Kidney capillary endothelial cell (primary cell): ENCODE measurements around the gene THADA.
"Not testable (repeated sequence)": the region's sequence is repeated elsewhere in the genome, so short reads cannot be mapped to it uniquely, and the experiment has no call there.

Source experiments
- DNase-seq: peaks from one replicate; pipeline ENCODE4 v3.0.0-alpha.2; 2018; ENCODE audit warnings: low spot score

THADA gene

GRCh38 chr2:43538034-43538670 lies 57.7 kb downstream of the THADA start:
- peak; percentile 10 for DNase-seq

GRCh38 chr2:43537137-43537536 lies 58.7 kb downstream of the THADA start:
- no peak for DNase-seq

DNA sequence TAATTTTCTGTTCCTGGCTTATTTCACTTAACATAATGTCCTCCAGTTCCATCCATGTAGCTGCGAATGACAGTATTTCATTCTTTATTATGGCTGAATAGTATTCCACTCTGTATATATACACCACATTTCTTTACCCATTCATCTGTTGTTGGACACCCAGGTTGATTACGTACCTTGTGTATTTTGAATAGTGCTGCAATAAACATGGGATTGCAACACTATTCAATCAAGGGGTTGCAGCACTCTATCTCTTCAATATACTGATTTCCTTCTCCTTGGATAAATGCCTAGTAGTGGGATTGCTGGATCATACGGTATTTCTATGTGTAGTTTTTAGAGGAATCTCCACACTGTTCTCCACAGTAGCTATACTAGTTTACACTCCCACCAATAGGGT lies 61.3 kb downstream of the THADA start:
- DNase-seq, result no peak

DNA sequence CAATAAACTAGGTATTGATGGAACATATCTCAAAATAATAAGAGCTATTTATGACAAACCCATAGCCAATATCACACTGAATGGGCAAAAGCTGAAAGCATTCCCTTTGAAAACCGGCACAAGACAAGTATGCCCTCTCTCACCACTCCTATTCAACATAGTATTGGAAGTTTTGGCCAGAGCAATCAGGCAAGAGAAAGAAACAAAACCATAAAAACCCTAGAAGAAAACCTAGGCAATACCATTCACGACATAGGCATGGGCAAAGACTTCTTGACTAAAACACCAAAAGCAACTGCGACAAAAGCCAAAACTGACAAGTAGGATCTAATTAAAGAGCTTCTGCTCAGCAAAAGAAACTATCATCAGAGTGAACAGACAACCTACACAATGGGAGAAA lies 63.3 kb downstream of the THADA start:
- not testable (repeated sequence) for DNase-seq

DNA sequence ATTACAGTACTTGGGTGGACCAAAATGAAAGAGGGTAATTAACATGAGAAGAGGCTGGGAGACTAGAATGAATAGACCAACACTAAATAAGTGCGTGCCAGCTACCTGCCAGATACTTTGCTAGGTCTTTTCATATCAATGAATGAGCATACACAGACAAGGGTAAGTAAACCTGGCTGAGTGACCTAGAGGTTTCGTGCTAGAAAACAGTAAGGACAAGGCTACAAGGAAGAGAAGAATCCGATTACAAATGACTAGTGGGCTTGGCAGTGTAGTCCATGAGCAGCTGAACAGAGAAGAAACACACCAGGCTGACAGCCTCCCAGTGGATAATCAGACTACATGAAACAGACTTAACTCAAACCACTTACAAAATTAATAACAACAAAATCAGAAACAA lies 64.6 kb downstream of the THADA start:
- DNase-seq, result no peak

DNA sequence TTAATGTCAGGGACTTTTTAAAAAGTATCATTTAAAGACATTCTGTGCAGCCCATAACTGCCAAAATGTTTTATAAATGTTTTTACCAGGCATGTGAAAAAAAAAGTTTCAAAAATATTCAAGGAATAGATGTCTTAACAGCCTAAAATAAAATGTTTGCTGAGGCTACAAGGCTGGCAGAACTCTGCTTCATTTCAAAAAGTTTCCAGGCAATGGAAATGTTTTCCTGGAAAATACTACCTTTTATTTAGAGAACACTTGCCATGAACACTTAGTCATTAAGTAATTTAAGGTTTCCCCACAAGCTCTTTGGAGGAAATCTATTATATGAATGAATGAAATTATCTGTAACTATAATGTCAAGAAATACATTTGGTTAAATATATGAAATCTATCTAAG lies 68.8 kb downstream of the THADA start:
- no peak for DNase-seq

GRCh38 chr2:43525506-43525905 lies 70.3 kb downstream of the THADA start:
- no peak for DNase-seq

DNA sequence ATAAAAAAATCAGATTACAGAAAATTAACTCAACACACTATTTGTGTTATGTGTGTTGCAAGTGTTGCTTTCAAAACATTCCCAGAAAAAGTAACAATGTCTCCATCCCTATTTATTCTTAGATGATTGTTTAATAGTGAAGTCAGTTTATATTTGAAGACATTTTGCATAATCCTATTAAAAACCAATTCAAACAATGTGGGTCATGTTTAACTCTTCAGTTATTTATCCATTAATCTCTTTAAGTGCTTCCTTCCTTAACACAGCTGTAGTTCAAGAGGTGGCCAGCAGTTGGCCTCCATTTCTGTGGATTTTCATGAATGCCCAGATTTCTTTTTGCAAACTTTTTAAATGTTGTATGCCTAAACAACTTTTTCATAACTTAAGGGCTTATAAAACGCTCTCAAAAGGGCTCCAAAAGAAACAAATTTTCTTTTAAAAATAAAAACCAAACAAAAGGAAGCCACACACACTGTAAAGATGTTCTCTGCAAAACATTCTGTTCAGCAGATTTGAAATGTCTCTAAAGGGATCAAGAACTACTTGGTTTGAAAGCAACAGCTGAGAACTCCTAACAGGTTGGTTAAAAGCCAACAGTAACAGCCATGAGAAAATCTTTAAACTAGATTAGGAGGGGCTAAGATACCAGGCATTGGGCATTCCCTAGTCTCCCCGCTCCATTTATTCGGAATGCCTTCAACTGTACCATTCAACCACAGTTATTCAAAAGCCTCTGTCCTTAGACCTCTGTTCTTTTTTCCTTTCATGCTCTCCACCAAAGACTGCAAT lies 71.5 kb downstream of the THADA start:
- DNase-seq, result no peak

DNA sequence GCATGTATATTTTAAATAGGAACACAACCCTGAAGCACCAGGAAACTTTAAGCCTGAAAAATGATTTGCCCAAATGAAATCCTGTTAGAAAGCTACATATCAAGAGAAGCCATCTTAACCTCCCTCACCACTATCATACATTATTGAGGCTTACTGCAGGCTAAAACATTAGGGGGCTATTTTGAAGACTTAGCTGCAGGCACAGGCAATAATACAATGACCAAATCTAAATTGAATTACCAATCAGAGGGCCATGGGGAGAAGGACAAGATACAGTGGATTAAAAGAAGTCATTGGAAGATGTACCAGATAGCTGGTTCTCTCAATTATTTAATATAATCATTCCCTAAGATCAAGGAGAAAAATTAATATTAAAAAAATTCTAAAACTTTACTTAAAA lies 73.7 kb downstream of the THADA start:
- DNase-seq, result no peak

DNA sequence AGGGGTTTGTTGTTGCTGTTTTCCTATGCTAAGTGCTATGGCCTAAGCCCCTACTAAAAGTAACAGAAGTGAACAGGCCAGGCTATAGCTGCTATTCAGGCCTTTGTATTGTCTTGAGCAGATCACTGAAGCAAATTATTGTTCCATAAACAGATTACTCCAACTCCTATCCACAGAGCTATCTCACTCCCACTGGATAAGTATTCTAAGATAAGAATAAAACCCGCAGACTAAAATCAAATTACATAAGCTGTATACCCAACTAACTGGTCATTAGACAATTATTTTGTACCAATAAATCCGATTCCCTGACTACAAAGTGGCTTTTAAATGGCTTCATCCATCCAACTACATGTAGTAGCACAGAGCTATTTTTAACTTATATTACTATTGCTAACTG lies 74.3 kb downstream of the THADA start:
- DNase-seq, result no peak

- no peak for DNase-seq
Observed at GRCh38 chr2:43520919-43521318, 74.9 kb downstream of the THADA start.

- no peak for DNase-seq
Observed at GRCh38 chr2:43519643-43520221, 76.1 kb downstream of the THADA start.

- no peak for DNase-seq
Observed at GRCh38 chr2:43518718-43519117, 77.1 kb downstream of the THADA start.

GRCh38 chr2:43518181-43518580 lies 77.7 kb downstream of the THADA start:
- DNase-seq, result no peak

- no peak for DNase-seq
Observed at GRCh38 chr2:43515807-43516497, 79.9 kb downstream of the THADA start.

DNA sequence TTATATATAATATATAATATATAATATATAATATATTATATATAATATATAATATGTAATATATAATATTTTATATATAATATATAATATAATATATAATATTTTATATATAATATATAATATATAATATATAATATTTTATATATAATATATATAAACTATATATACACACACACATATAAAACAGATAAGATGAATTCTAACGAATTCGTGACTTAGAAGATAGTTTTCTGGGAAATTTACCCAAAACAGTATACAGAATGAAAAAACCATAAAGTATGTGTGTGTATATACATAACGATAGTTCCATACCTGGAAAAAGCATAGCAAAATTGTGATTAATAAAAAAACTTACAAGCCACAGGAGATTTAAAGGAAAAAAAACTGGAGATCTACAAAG lies 80.6 kb downstream of the THADA start:
- DNase-seq, result no peak

GRCh38 chr2:43513796-43514195 lies 82.0 kb downstream of the THADA start:
- no peak for DNase-seq

- DNase-seq, result no peak
Observed at GRCh38 chr2:43513216-43513615, 82.6 kb downstream of the THADA start.

GRCh38 chr2:43511199-43511598 lies 84.6 kb downstream of the THADA start:
- no peak for DNase-seq

- DNase-seq, result no peak
Observed at GRCh38 chr2:43509886-43510285, 86.0 kb downstream of the THADA start.

- DNase-seq, result no peak
Observed at GRCh38 chr2:43508209-43508608, 87.6 kb downstream of the THADA start.

DNA sequence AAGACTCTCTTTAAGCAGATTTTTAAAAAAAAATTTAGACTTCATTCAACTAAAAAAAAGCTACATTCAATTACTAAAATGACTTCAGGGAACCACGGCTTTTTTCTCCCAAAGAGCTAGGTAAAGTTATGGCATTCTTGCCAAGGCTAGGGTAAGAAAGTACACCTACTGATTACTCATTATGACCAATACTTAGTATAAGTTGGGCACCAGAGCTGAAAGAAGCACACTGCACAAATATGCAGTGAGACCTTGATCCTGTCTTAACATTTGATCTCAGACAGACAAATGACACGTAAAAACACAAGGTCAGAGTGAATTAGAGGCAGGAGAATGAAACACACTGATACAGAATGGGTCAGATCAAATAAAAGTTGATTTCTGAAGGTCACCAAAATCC lies 88.7 kb downstream of the THADA start:
- DNase-seq, result no peak

- no peak for DNase-seq
Observed at GRCh38 chr2:43495727-43496126, 100.1 kb downstream of the THADA start.
